ENCODE measurements around the gene ATP11A.
"Not testable (repeated sequence)": the region's sequence is repeated elsewhere in the genome, so short reads cannot be mapped to it uniquely, and the experiment has no call there.

ATP11A gene

GRCh38 chr13:112776354-112776753, 86.5 kb downstream of the ATP11A start:
- no peak for DNase-seq (ENCODE audit: low spot score)

GRCh38 chr13:112776971-112777370, 87.1 kb downstream of the ATP11A start:
- no peak for DNase-seq (ENCODE audit: low spot score)

GRCh38 chr13:112777637-112778406, 88.0 kb downstream of the ATP11A start:
- no peak for DNase-seq (ENCODE audit: low spot score)

- DNase-seq (ENCODE audit: low spot score), result peak; percentile 33
These were observed 90.2 kb downstream of the ATP11A start for GRCh38 chr13:112779856-112780604.

DNA sequence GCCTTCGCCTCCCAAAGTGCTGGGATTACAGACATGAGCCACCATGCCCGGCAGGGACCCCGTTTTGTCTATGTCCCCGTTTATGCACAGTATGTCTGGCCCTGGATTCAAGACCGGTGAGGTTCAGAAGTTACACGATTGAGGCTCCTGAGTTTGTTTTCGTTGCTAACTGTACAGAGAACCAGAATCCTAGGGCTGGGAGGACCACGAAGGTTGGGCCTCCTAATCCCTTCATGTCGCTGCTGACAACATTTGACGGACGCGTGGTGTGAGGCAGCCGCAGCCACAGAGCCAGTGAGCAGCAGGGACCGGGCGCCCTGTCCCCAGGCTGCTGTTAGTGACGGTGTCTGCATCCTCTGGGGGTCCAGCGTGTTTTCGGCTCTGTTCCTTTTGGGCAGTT, 91.4 kb downstream of the ATP11A start:
- no peak for DNase-seq (ENCODE audit: low spot score)

GRCh38 chr13:112781881-112782361, 92.1 kb downstream of the ATP11A start:
- no peak for DNase-seq (ENCODE audit: low spot score)

DNA sequence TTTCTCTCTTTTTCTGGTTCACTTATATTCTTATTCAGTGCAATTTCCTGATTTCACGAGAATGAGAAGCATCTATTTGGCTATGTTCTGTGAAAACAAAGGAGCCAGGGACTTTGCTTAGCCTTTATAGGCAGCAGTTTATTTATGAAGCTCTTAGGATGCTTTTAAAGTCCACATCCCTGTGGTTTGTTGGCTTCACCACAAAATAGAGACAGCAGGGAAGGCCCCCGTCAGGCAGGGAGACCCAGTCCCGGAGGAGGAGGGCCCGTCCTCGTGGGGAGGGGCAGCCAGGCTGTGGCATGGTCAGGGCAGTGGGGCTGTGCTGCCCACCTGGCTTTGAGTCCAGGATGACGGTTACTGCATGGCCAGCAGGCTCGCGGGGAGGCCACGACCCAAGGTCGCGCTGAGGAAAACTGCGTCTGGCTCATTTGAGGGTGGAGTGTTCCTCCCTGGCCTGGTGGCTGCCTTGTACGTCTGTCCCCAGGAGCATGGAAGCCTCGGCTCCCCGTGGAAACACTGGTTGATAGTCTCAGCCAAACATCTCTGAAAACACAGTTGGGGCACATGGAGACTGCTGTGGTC, 92.7 kb downstream of the ATP11A start:
- no peak for DNase-seq (ENCODE audit: low spot score)

DNA sequence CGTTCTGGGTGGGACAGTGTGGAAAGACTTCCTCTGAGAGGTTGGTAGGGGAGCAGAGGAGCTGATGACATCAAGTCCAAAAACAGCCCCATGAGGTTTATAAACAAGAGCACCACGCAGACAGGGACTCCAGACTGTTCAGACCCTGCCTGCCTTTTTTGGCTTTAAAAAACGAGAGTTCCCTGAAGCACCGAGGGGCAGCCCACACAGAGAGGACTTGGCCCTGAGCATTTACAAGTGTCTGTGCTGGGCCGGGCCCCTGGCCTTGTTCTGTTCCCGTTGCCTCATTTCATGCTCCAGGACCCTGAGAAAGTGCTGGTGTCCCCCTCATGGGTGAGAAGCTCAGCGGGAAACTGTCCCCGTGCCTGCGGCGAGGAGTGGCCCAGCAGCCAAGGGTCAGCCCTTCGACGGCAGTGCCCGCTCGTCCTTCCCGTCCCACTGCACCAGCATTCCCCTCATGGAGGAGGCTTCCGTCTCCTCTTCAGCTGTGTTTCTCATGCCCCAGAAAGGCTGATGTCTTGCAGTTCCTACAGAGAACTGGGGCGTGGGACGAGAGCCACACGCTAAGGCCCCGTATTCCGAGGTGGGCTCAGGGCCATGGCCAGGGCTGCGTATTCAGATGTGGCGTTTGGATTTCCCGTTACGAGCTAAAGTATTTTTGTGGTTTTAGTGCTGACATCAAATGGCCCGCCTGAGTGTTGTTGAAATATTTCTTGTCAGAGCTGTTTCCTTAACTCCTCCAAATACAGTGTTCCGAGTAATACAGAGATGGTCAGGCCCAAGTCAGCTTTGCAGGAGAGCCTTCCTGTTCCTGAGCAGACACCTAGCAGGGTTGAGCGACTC, 93.5 kb downstream of the ATP11A start:
- DNase-seq (ENCODE audit: low spot score), result peak; percentile 70

- no peak for DNase-seq (ENCODE audit: low spot score)
These were observed 94.1 kb downstream of the ATP11A start for GRCh38 chr13:112783978-112784371.

DNA sequence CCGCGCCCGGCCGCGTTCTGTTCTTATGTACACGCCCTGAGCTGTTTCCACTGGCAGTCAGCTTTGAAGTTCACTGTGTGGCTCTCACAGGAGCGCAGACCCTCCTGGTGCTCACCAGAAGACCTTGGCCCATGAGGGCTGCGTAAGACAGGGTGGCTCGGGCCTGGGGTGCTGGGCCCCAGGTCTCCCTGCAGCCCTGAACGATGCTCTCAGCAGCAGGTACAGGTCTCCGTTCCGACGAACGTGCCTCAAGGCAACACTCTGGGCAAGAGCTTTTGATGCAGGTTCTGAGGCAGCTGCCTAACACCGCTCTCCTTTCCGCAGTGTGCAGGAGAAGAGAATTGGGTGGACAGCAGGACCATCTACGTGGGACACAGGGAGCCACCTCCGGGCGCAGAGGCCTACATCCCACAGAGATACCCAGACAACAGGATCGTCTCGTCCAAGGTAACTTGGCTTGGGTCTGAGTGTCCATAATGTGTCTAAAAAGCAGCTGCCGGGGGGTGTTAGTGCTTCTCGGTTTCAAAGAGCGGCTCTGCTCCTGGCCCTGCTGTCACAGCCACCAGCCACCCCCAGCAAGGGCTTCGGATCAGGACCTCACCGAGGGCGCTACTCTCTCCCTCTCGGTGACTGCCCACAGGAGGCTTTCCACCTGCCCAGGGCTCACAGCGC, 95.1 kb downstream of the ATP11A start:
- DNase-seq (ENCODE audit: low spot score), result no peak

- DNase-seq (ENCODE audit: low spot score), result no peak
These were observed 95.6 kb downstream of the ATP11A start for GRCh38 chr13:112785483-112785856.

GRCh38 chr13:112786810-112787209, 97.0 kb downstream of the ATP11A start:
- not testable (repeated sequence) for DNase-seq (ENCODE audit: low spot score)

DNA sequence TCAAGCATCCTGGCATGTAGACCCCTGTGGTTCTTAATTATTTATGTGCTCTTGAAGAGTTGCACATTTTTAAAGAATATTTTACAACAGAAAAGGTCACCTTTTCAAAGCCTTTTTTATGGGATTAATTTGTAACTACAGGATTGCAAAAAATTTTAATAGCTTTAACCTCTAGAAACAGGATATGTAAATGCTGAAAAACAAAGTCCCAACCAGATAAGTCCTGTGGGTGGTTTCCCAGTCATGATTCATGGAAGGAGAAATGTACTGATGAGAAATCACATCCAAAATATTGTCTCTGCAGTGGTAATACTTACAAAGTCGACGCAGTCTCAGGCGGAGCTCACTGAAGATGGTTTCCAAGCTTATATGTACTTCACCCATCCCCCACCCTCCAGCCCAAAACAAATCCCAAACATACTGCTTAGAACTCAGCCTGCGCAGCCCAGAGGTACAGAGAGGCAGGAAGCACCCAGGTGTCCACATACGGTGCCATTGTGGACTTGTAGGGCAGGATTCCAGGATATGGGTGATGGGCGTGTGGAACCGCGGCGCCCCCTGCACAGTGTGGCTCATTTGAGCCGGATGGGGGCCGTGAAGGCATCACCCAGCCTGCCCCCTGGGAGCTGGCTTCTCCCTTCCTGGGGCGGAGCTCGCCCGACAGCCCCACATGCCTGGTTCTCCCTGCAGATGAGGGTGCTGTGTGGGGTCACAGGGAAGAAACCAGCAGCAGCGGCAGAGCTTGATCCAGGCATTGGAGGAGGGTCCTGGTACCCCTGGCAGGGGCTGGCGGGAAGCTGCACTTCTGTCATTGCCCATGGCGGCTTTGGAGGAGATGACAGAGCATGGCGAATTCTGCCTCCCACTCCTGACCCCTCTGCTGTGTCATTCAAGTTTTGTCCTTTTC, 101.2 kb downstream of the ATP11A start:
- DNase-seq (ENCODE audit: low spot score), result no peak

- DNase-seq (ENCODE audit: low spot score), result no peak
These were observed 102.0 kb downstream of the ATP11A start for GRCh38 chr13:112791663-112792440.

DNA sequence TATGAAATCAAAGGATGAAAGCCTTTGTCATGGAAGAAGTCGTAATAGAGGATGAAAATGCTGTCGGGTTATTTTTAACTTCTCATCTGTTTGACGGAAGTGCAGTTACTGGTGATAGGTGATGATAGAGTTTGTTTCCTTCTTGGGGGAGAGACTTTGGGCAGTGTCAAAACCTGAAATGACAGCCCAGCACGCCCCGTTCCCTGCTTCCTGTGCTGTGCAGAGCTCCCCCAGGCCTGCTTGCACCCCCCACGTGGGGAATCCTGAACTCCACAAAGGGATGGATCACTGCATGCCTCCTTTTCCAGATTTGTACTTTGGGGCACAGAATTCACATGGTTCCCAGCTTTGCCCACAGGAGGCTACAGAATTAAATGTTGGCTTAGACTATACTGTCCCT, 102.7 kb downstream of the ATP11A start:
- DNase-seq (ENCODE audit: low spot score), result no peak

- no peak for DNase-seq (ENCODE audit: low spot score)
These were observed 104.0 kb downstream of the ATP11A start for GRCh38 chr13:112793545-112794445.

- no peak for DNase-seq (ENCODE audit: low spot score)
These were observed 105.4 kb downstream of the ATP11A start for GRCh38 chr13:112795277-112795676.

DNA sequence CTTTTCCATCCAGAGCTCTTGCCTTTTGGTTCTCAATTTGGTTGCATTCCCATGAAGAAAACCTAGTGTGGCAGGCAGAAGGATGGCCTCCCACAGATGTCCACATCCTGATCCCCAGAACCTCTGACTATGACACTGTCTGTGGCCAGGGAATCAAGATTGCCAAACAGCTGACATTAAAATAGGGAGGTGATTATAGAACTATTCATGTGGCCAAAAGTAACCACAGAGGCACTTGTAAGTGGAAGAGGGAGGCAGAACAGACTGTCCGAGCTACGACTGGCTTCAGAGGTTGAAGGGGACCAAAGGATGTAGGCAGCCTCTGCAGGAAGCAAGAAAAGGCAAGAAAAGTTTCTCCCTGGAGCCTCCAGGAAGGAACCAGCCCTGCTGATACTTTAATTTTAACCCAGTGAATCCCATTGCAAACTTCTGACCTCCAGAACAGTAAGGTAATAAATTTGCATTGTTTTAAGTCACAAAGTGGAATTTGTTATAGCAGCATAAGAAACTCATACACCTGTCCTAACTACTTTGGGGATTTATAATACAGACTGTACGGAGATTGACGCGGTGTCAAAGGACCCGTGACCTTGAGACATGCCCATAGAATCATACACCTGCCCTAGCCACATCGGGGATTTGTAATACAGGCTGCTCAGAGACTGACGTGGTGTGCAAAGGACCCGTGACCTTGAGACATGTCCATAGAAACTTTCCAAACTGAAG, 106.5 kb downstream of the ATP11A start:
- DNase-seq (ENCODE audit: low spot score), result no peak

Data from AG08395 (cell line).